Tracheal epithelial cell (primary cell): ENCODE data around the gene LOXHD1. TPM values are rescaled to one million over a fixed set of nuclear protein-coding genes. Genes with fewer than 3 reads are reported as not detected.

Experiments
- total RNA-seq: library from RNA; depleted of rRNA; stranded (reverse); fragments of >200 nt; gene quantifications from 2 replicates; pipeline ENCODE4 v1.2.1, GENCODE V29; 2014

Gene LOXHD1
- not detected in 2 replicates for total RNA-seq

GRCh38 chr18:46657115-46657955 lies at the start of gene LOXHD1:
LOXHD1 (minus strand) TSS chr18:46657220; CDS start chr18:46657033, 187 bp downstream.

Other genes starting within 250 kb of the LOXHD1 start
- gene ST8SIA5, start 99.8 kb upstream of the LOXHD1 start, total RNA-seq = not detected in 2 replicates